ENCODE results near the gene SUMO2. TPM values are rescaled to one million over a fixed set of nuclear protein-coding genes. Genes with fewer than 3 reads are reported as not detected.

Gene SUMO2
- total and polyA plus RNA-seq, 2 of the 13 experiments (the other 11 are each of a cell fraction or from before 2014, with no cell fraction given): 337 to 553 TPM

DNA sequence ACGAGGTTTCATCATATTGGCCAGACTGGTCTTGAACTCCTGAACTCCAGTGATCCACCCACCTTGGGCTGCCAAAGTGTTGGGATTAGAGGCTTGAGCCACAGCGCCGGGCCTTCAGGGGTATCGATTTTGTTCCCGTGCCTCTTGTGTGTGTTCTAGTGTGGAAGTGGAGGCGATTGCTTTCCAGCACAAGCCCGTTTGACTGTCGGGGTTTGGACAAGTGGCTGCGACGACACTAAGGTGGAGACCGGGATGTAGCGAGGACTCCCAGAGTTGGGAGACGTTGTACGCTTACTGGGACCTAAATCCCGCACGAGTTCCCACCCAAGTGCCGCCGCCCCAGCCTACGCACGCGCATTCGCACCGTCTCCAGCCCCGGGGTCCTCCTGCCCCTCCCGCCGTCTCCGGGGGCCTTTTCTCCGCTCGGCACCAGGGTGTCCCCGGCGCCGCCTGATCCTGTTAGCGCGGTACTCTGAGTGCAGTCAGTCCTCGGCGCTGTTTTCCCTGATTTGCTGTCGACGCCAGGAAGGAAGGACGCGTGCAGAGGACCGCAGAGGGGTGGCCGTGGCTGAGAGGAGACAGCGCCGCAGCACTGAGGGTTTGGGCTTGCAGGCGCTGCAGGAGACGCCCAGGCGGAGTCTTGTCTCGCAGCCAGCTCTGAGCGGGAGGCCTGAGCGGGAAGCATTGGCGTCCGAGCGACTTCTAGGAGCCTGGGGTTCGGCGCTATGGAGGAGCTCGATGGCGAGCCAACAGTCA is 22.5 kb upstream of the SUMO2 start, which contains the start of gene NUP85 (continued):
- TF ChIP-seq, protein P1, sequence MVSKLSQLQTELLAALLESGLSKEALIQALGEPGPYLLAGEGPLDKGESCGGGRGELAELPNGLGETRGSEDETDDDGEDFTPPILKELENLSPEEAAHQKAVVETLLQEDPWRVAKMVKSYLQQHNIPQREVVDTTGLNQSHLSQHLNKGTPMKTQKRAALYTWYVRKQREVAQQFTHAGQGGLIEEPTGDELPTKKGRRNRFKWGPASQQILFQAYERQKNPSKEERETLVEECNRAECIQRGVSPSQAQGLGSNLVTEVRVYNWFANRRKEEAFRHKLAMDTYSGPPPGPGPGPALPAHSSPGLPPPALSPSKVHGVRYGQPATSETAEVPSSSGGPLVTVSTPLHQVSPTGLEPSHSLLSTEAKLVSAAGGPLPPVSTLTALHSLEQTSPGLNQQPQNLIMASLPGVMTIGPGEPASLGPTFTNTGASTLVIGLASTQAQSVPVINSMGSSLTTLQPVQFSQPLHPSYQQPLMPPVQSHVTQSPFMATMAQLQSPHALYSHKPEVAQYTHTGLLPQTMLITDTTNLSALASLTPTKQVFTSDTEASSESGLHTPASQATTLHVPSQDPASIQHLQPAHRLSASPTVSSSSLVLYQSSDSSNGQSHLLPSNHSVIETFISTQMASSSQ (IDR thresholded peaks at IDR 0.05; ENCODE audit: low read depth): 0 out of 2 replicates have a peak, but pooled peaks have one; percentile 6
- TF ChIP-seq, protein P1 (CRISPR knock-in tag; IDR thresholded peaks at IDR 0.05; ENCODE audit: borderline replicate concordance): peak; percentile 43; the same call in 1 of the 2 replicates
- TF ChIP-seq, protein P2, sequence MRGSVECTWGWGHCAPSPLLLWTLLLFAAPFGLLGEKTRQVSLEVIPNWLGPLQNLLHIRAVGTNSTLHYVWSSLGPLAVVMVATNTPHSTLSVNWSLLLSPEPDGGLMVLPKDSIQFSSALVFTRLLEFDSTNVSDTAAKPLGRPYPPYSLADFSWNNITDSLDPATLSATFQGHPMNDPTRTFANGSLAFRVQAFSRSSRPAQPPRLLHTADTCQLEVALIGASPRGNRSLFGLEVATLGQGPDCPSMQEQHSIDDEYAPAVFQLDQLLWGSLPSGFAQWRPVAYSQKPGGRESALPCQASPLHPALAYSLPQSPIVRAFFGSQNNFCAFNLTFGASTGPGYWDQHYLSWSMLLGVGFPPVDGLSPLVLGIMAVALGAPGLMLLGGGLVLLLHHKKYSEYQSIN (CRISPR knock-in tag; IDR thresholded peaks at IDR 0.05; ENCODE audit: borderline replicate concordance): no peak
- peak; percentile 55 for TF ChIP-seq ZEB1 (IDR thresholded peaks at IDR 0.05; ENCODE audit: insufficient replicate concordance, low read depth)
- peak; percentile 59; the same call in 1 of the 2 replicates for TF ChIP-seq NR2F2 (IDR thresholded peaks at IDR 0.05; ENCODE audit: borderline replicate concordance, low read depth)
- TF ChIP-seq RBFOX2 (IDR thresholded peaks at IDR 0.05; ENCODE audit: low read depth, low read length): peak; percentile 81
- TF ChIP-seq PAX8 (CRISPR knock-in tag; IDR thresholded peaks at IDR 0.05; ENCODE audit: borderline replicate concordance): 0 out of 2 replicates have a peak, but pooled peaks have one; percentile 26
- TF ChIP-seq ZFP91 (CRISPR knock-in tag; IDR thresholded peaks at IDR 0.05; ENCODE audit: borderline replicate concordance): peak; percentile 95
- TF ChIP-seq FOXJ3 (CRISPR knock-in tag; IDR thresholded peaks at IDR 0.05; ENCODE audit: borderline replicate concordance): 0 out of 2 replicates have a peak, but pooled peaks have one; percentile 79
- TF ChIP-seq SRSF4 (IDR thresholded peaks at IDR 0.05; ENCODE audit: low read depth, low read length, poor library complexity, severe bottlenecking): no peak
- TF ChIP-seq ZMAT3 (CRISPR knock-in tag; conservative IDR thresholded peaks at IDR 0.05): peak; percentile 71; the same call in 1 of the 2 replicates
- no peak for TF ChIP-seq ZSCAN30 (CRISPR knock-in tag; IDR thresholded peaks at IDR 0.05)
- TF ChIP-seq ZNF766 (CRISPR knock-in tag; IDR thresholded peaks at IDR 0.05; ENCODE audit: borderline replicate concordance): peak; percentile 96; the same call in 1 of the 2 replicates
- no peak for TF ChIP-seq ZNF260 (CRISPR knock-in tag; IDR thresholded peaks at IDR 0.05; ENCODE audit: borderline replicate concordance, low read depth)
- TF ChIP-seq ADNP (CRISPR knock-in tag; IDR thresholded peaks at IDR 0.05): peak; percentile 69; the same call in 1 of the 2 replicates
- TF ChIP-seq, protein P3, sequence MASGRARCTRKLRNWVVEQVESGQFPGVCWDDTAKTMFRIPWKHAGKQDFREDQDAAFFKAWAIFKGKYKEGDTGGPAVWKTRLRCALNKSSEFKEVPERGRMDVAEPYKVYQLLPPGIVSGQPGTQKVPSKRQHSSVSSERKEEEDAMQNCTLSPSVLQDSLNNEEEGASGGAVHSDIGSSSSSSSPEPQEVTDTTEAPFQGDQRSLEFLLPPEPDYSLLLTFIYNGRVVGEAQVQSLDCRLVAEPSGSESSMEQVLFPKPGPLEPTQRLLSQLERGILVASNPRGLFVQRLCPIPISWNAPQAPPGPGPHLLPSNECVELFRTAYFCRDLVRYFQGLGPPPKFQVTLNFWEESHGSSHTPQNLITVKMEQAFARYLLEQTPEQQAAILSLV (CRISPR knock-in tag; IDR thresholded peaks at IDR 0.05; ENCODE audit: borderline replicate concordance): peak; percentile 97
- TF ChIP-seq ZFP82 (CRISPR knock-in tag; IDR thresholded peaks at IDR 0.05; ENCODE audit: borderline replicate concordance): peak; percentile 97; the same call in 1 of the 2 replicates
- peak; percentile 99 for TF ChIP-seq ZNF670 (CRISPR knock-in tag; IDR thresholded peaks at IDR 0.05; ENCODE audit: borderline replicate concordance)
- TF ChIP-seq, protein P4, sequence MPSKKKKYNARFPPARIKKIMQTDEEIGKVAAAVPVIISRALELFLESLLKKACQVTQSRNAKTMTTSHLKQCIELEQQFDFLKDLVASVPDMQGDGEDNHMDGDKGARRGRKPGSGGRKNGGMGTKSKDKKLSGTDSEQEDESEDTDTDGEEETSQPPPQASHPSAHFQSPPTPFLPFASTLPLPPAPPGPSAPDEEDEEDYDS (CRISPR knock-in tag; IDR thresholded peaks at IDR 0.05): peak; percentile 79
- TF ChIP-seq ATRX (CRISPR knock-in tag; IDR thresholded peaks at IDR 0.05; ENCODE audit: borderline replicate concordance): no peak

Data from HepG2 (cell line).